ENCODE measurements around the gene CCL11. TPM values are rescaled to one million over a fixed set of nuclear protein-coding genes. Genes with fewer than 3 reads are reported as not detected.

Gene CCL11
- total RNA-seq, 2 donors from 2014 or later, result 1.2 to 4.9 TPM

Other genes starting within 250 kb of the CCL11 start
- 10 to 100 TPM in 1 of 2 donors, 1 to 10 TPM in 1; 4.6 to 13.0 TPM for gene CCL2, start 30.5 kb upstream of the CCL11 start, total RNA-seq
- not detected for gene CCL7, start 15.5 kb upstream of the CCL11 start, total RNA-seq
- gene CCL8, start 33.7 kb downstream of the CCL11 start, total RNA-seq, result 1 to 10 TPM in 1 of 2 donors, not detected in 1; 4.2 TPM
- gene CCL13, start 70.7 kb downstream of the CCL11 start, total RNA-seq, result 1 to 10 TPM; 2.6 to 7.3 TPM
- not detected for gene CCL1, start 77.5 kb downstream of the CCL11 start, total RNA-seq